Measurements from ENCODE around the gene GDPD3. TPM values are rescaled to one million over a fixed set of nuclear protein-coding genes. Genes with fewer than 3 reads are reported as not detected.

Gene GDPD3
- total RNA-seq, 2 experiments from 2014 or later, result 5.3 to 9.9 TPM

- Mint-ChIP-seq H3K27ac (no peak overlapping the region), H3K9me3 (no peaks in the 10 kb centered on the region), H3K4me1 (ENCODE audit: low read depth) (peaks cover 6% of the 10 kb centered on the region), H3K27me3 (no peaks in the 10 kb centered on the region), H3K4me3 (no peak overlapping the region), H3K36me3 (peaks cover 34% of the 10 kb centered on the region)
- CTCF ChIA-PET, result no interaction called here
- DNase-seq, result no peak
- intact Hi-C loops (cut with micrococcal nuclease), result no loop called here
- POLR2A ChIA-PET, result no interaction called here
These were observed 29.1 kb downstream of the GDPD3 start for GRCh38 chr16:30084096-30084815.

GRCh38 chr16:30083216-30084055, 29.9 kb downstream of the GDPD3 start:
- H3K36me3 Mint-ChIP-seq, result peaks cover 37% of the 10 kb centered on the region
- POLR2A ChIA-PET, result no interaction called here

GRCh38 chr16:30082545-30083090, 30.7 kb downstream of the GDPD3 start:
- POLR2A ChIA-PET, result no interaction called here
- no peaks in the 10 kb centered on the region for H3K9me3 Mint-ChIP-seq
- intact Hi-C loops (cut with micrococcal nuclease), result no loop called here
- no peak overlapping the region for H3K27ac Mint-ChIP-seq
- no peaks in the 10 kb centered on the region for H3K27me3 Mint-ChIP-seq
- DNase-seq, result no peak
- peaks cover 15% of the 10 kb centered on the region for H3K4me1 Mint-ChIP-seq (ENCODE audit: low read depth)
- no peak overlapping the region for H3K4me3 Mint-ChIP-seq
- peaks cover 43% of the 10 kb centered on the region for H3K36me3 Mint-ChIP-seq
- CTCF ChIA-PET, result interaction anchor here (9.4 kb wide), 1 partner anchor 10 kb away, joined by 76 read pairs; the partner anchor contains the start of gene TBX6

More at GRCh38 chr16:30083216-30084055, 29.9 kb downstream of the GDPD3 start:
- no peaks in the 10 kb centered on the region for H3K9me3 Mint-ChIP-seq
- peaks cover 7% of the 10 kb centered on the region for H3K4me1 Mint-ChIP-seq (ENCODE audit: low read depth)
- no peak overlapping the region for H3K4me3 Mint-ChIP-seq
- intact Hi-C loops (cut with micrococcal nuclease), result no loop called here
- DNase-seq, result no peak
- H3K27me3 Mint-ChIP-seq, result no peaks in the 10 kb centered on the region
- CTCF ChIA-PET, result no interaction called here
- H3K27ac Mint-ChIP-seq, result no peak overlapping the region

- Mint-ChIP-seq H3K4me3 (no peak overlapping the region), H3K36me3 (peaks cover 47% of the 10 kb centered on the region), H3K27ac (no peak overlapping the region), H3K4me1 (ENCODE audit: low read depth) (peaks cover 36% of the 10 kb centered on the region), H3K9me3 (no peaks in the 10 kb centered on the region), H3K27me3 (no peaks in the 10 kb centered on the region)
- POLR2A ChIA-PET, result interaction anchor here (1.0 to 2.7 kb wide), 3 partner anchors 12 to 104 kb away, joined by 3 to 5 read pairs (median 3); partner anchors contain the start of genes ALDOA, CORO1A and TBX6
- DNase-seq, result no peak
- intact Hi-C loops (cut with micrococcal nuclease), result loop anchor here (5.0 kb wide), 1 partner anchor 43 kb away; the partner anchor contains the start of gene MAPK3
- CTCF ChIA-PET, result interaction anchor here (0.9 to 9.4 kb wide), 2 partner anchors 13 to 14 kb away, joined by 5 to 76 read pairs; partner anchors contain the start of genes ALDOA and TBX6
These were observed 33.9 kb downstream of the GDPD3 start for GRCh38 chr16:30079480-30079879.

- Mint-ChIP-seq H3K36me3 (peaks cover 46% of the 10 kb centered on the region), H3K4me1 (ENCODE audit: low read depth) (peaks cover 38% of the 10 kb centered on the region)
These were observed 34.6 kb downstream of the GDPD3 start for GRCh38 chr16:30078744-30079143.

GRCh38 chr16:30077656-30078055, 35.7 kb downstream of the GDPD3 start:
- no peak for DNase-seq
- peaks cover 39% of the 10 kb centered on the region for H3K4me1 Mint-ChIP-seq (ENCODE audit: low read depth)
- ChIA-PET POLR2A (interaction anchor here (1.2 to 4.1 kb wide), 3 partner anchors 12 to 14 kb away, joined by 4 to 42 read pairs (median 22); partner anchors contain the start of genes ALDOA and TBX6), CTCF (interaction anchor here (1.0 to 9.4 kb wide), 5 partner anchors 12 to 386 kb away, joined by 3 to 76 read pairs (median 8); partner anchors contain the start of genes ALDOA and TBX6)
- H3K27me3 Mint-ChIP-seq, result no peaks in the 10 kb centered on the region
- H3K4me3 Mint-ChIP-seq, result peak overlapping the region; percentile 91
- intact Hi-C loops (cut with micrococcal nuclease), result loop anchor here (2.0 to 5.0 kb wide), 2 partner anchors 13 to 45 kb away; partner anchors contain the start of genes MAPK3 and TBX6
- no peaks in the 10 kb centered on the region for H3K9me3 Mint-ChIP-seq
- H3K27ac Mint-ChIP-seq, result peak overlapping the region; percentile 4
- H3K36me3 Mint-ChIP-seq, result peaks cover 40% of the 10 kb centered on the region

More at GRCh38 chr16:30078744-30079143, 34.6 kb downstream of the GDPD3 start:
- no peaks in the 10 kb centered on the region for H3K9me3 Mint-ChIP-seq
- no peaks in the 10 kb centered on the region for H3K27me3 Mint-ChIP-seq
- no peak overlapping the region for H3K4me3 Mint-ChIP-seq
- DNase-seq, result no peak
- intact Hi-C loops (cut with micrococcal nuclease), result loop anchor here (5.0 kb wide), 1 partner anchor 44 kb away; the partner anchor contains the start of gene MAPK3
- ChIA-PET CTCF (interaction anchor here (0.9 to 9.4 kb wide), 2 partner anchors 13 to 14 kb away, joined by 5 to 76 read pairs; partner anchors contain the start of genes ALDOA and TBX6), POLR2A (interaction anchor here (1.2 to 1.5 kb wide), 2 partner anchors 14 to 105 kb away, joined by 3 to 4 read pairs; partner anchors contain the start of genes ALDOA and CORO1A)
- no peak overlapping the region for H3K27ac Mint-ChIP-seq

GRCh38 chr16:30076276-30076791, 37.0 kb downstream of the GDPD3 start:
- ChIA-PET CTCF (interaction anchor here (1.0 to 9.4 kb wide), 7 partner anchors 10 to 540 kb away, joined by 3 to 76 read pairs (median 4); partner anchors contain the start of genes ALDOA and TBX6), POLR2A (interaction anchor here (1.1 to 4.1 kb wide), 3 partner anchors 10 to 15 kb away, joined by 3 to 42 read pairs (median 22); partner anchors contain the start of genes ALDOA and TBX6)
- no peak for DNase-seq
- intact Hi-C loops (cut with micrococcal nuclease), result loop anchor here (2.0 to 5.0 kb wide), 2 partner anchors 14 to 46 kb away; partner anchors contain the start of genes MAPK3 and TBX6
- peak overlapping the region; percentile 91 for H3K4me3 Mint-ChIP-seq
- peaks cover 43% of the 10 kb centered on the region for H3K36me3 Mint-ChIP-seq
- peaks cover 39% of the 10 kb centered on the region for H3K4me1 Mint-ChIP-seq (ENCODE audit: low read depth)
- H3K27me3 Mint-ChIP-seq, result no peaks in the 10 kb centered on the region
- H3K27ac Mint-ChIP-seq, result peak overlapping the region; percentile 93
- no peaks in the 10 kb centered on the region for H3K9me3 Mint-ChIP-seq

- peak; percentile 95 for DNase-seq
- Mint-ChIP-seq H3K27ac (peak within 1 kb of the TSS; percentile 93), H3K4me3 (peak within 1 kb of the TSS; percentile 91), H3K4me1 (ENCODE audit: low read depth) (peaks cover 39% of the 10 kb centered on the region), H3K9me3 (no peaks in the 10 kb centered on the region), H3K36me3 (peaks cover 45% of the 10 kb centered on the region), H3K27me3 (no peaks in the 10 kb centered on the region)
- intact Hi-C loops (cut with micrococcal nuclease), result loop anchor here (1.0 to 5.0 kb wide), 3 partner anchors 10 to 47 kb away; partner anchors contain the start of genes ALDOA, MAPK3 and TBX6
- POLR2A ChIA-PET, result interaction anchor here (1.1 to 4.1 kb wide), 3 partner anchors 10 to 16 kb away, joined by 3 to 42 read pairs (median 22); partner anchors contain the start of genes ALDOA and TBX6
- CTCF ChIA-PET, result interaction anchor here (1.1 to 9.4 kb wide), 6 partner anchors 10 to 540 kb away, joined by 3 to 76 read pairs (median 6); partner anchors contain the start of genes ALDOA and TBX6
These were observed 37.6 kb downstream of the GDPD3 start, which contains the start of gene PPP4C for GRCh38 chr16:30075503-30076275. PPP4C (plus strand) TSS chr16:30075994; CDS start chr16:30076378, 384 bp downstream.

- intact Hi-C loops (cut with micrococcal nuclease), result no loop called here
- Mint-ChIP-seq H3K27ac (peak overlapping the region; percentile 58), H3K27me3 (no peaks in the 10 kb centered on the region), H3K9me3 (no peaks in the 10 kb centered on the region), H3K36me3 (peaks cover 67% of the 10 kb centered on the region), H3K4me3 (no peak overlapping the region), H3K4me1 (ENCODE audit: low read depth) (peaks cover 41% of the 10 kb centered on the region)
- ChIA-PET POLR2A (interaction anchor here (0.6 kb wide), 1 partner anchor 21 kb away, joined by 3 read pairs; the partner anchor contains the start of gene TBX6), CTCF (interaction anchor here (3.5 kb wide), 1 partner anchor 22 kb away, joined by 15 read pairs; the partner anchor contains the start of gene TBX6)
- DNase-seq, result no peak
These were observed 42.8 kb downstream of the GDPD3 start for GRCh38 chr16:30070490-30070889.

All from activated CD4-positive, alpha-beta memory T cell treated with anti-CD3 and anti-CD28 coated beads for 36 hours (primary cell).